K562 (cell line): ENCODE data around the gene INSM2. TPM values are rescaled to one million over a fixed set of nuclear protein-coding genes. Genes with fewer than 3 reads are reported as not detected.

Source experiments
- ATAC-seq: fragments of 200-7000 bp; cut with Tn5 transposase; 3 replicates; pipeline ENCODE4 v1.9.1; 2020; ENCODE audit warnings: moderate library complexity
- BruUV-seq: library from RNA; stranded (reverse); fragments of 400-500 nt; replicated peaks from 2 replicates; lab custom pipeline; 2021; lab: Mats Ljungman, UMichigan
- CTCF ChIA-PET: fragments of 300-600 bp; formaldehyde crosslinking; extraction: SDS; loops from one replicate; lab custom pipeline; 2021; ENCODE audit warnings: low intra/inter-chr PET ratio; lab: Yijun Ruan, JAX
- POLR2A ChIA-PET: fragments of 300-600, 350-650 bp; sonication (Branson Sonifier 250); formaldehyde crosslinking; extraction: SDS; loops from one replicate; lab custom pipeline; 2021; ENCODE audit warnings: antibody characterized with exemption, inconsistent platforms; lab: Yijun Ruan, JAX
- DNase-seq, 4 experiments: peaks; one replicate each; pipeline versions ENCODE4 v3.0.0 to v3.0.0-alpha.2; 2011 to 2018; ENCODE audit warnings: low spot score in 3 of 4, mixed read lengths in 3 of 4; ENCODE audit errors: extremely low read depth in 1 of 4
- FAIRE-seq: peaks from 2 replicates; lab custom pipeline; 2011; peaks lifted over from hg19 to GRCh38; lab: Jason Lieb, UNC
- H2AFZ ChIP-seq: 2 replicates; pipeline ENCODE4 v1.6.0; 2011; ENCODE audit warnings: low read depth, low read length, control low read depth, inconsistent platforms
- H3K27ac ChIP-seq: fragments of 200-600 bp; 3 replicates; pipeline ENCODE4 v1.8.0; 2011; ENCODE audit warnings: low read depth, mild to moderate bottlenecking, control low read depth, inconsistent platforms, low read length, moderate library complexity, mixed read lengths; ENCODE audit errors: extremely low read depth
- H3K27me3 ChIP-seq, 2 experiments: fragments of 300-600 bp in 1 of 2; 2 replicates in 1 of 2; 3 replicates in 1 of 2; pipeline versions ENCODE4 v1.6.0 to v1.8.0; 2011; ENCODE audit warnings: inconsistent platforms in 2 of 2, low read length in 2 of 2, mild to moderate bottlenecking in 1 of 2, mixed read lengths in 1 of 2, moderate library complexity in 1 of 2; ENCODE audit not compliant: control insufficient read depth in 2 of 2, insufficient read depth in 2 of 2
- H3K36me3 ChIP-seq: fragments of 300-600 bp; 3 replicates; pipeline ENCODE4 v1.8.0; 2011; ENCODE audit warnings: mild to moderate bottlenecking, low read length, inconsistent platforms; ENCODE audit not compliant: control insufficient read depth, insufficient read depth
- H3K4me1 ChIP-seq, 2 experiments: fragments of 200-600 bp in 1 of 2; replicated peaks in 1 of 2; 2 replicates in 1 of 2; 3 replicates in 1 of 2; pipeline versions ENCODE4 v1.5.1 to v1.8.0; 2011; ENCODE audit warnings: inconsistent platforms in 2 of 2, low read length in 2 of 2, mild to moderate bottlenecking in 1 of 2, mixed read lengths in 1 of 2, moderate library complexity in 1 of 2; ENCODE audit not compliant: control insufficient read depth in 2 of 2, insufficient read depth in 2 of 2
- H3K4me2 ChIP-seq: 2 replicates; pipeline ENCODE4 v1.6.1; 2011; ENCODE audit warnings: low read length, control low read depth, inconsistent platforms, mixed read lengths; ENCODE audit not compliant: insufficient read depth
- H3K4me3 ChIP-seq: fragments of 200-600 bp; sonication (generic), shearing (Covaris generic); 2 replicates; pipeline ENCODE4 v1.5.1; 2016; ENCODE audit warnings: control low read depth, inconsistent platforms
- H3K79me2 ChIP-seq: fragments of 200-600 bp; 3 replicates; pipeline ENCODE4 v1.8.0; 2011; ENCODE audit warnings: low read length, inconsistent platforms; ENCODE audit not compliant: control insufficient read depth, insufficient read depth
- H3K9ac ChIP-seq, 2 experiments: 2 replicates each; pipeline versions ENCODE4 v1.6.0 to v1.6.1; 2011; ENCODE audit warnings: low read depth in 2 of 2, low read length in 2 of 2, control low read depth in 1 of 2, inconsistent platforms in 1 of 2, mild to moderate bottlenecking in 1 of 2, mixed read lengths in 1 of 2; ENCODE audit not compliant: insufficient read depth in 1 of 2
- H3K9me1 ChIP-seq: one replicate; pipeline ENCODE4 v1.6.0; 2011; ENCODE audit warnings: inconsistent platforms, mild to moderate bottlenecking, low read length, moderate library complexity; ENCODE audit not compliant: control insufficient read depth, insufficient read depth
- H3K9me3 ChIP-seq: replicated peaks from 2 replicates; pipeline ENCODE4 v1.5.1; 2011; ENCODE audit warnings: low read depth, low read length, inconsistent platforms; ENCODE audit not compliant: control insufficient read depth, insufficient read depth
- H4K20me1 ChIP-seq: replicated peaks from 2 replicates; pipeline ENCODE4 v1.6.1; 2011; ENCODE audit warnings: low read length, inconsistent platforms, mixed read lengths; ENCODE audit not compliant: control insufficient read depth, insufficient read depth
- CREB5 ChIP-seq: fragments of 250-450 bp; sonication (Bioruptor Pico); IDR thresholded peaks from 2 replicates; pipeline ENCODE4 v1.5.0; 2020; ENCODE audit warnings: mild to moderate bottlenecking
- MYNN ChIP-seq, 2 experiments: sonication (generic); formaldehyde crosslinking in 1 of 2; IDR thresholded peaks; 2 replicates each; pipeline versions ENCODE4 v1.5.0 to v1.6.1; 2016 to 2020; ENCODE audit warnings: antibody characterized with exemption in 1 of 2, missing genetic modification reagents in 1 of 2
- NFIC ChIP-seq: fragments of 450-650 bp; IDR thresholded peaks from 2 replicates; pipeline ENCODE4 v1.6.1; 2017; ENCODE audit warnings: mild to moderate bottlenecking, inconsistent platforms
- NFIX ChIP-seq: fragments of 250-450 bp; sonication (Bioruptor Pico); IDR thresholded peaks from 2 replicates; pipeline ENCODE4 v1.4.0; 2020; ENCODE audit warnings: low read depth, mild to moderate bottlenecking, moderate library complexity
- RNF219 ChIP-seq: fragments of 250-450 bp; sonication (Bioruptor Pico); IDR thresholded peaks from 2 replicates; pipeline ENCODE4 v1.5.0; 2022; ENCODE audit warnings: mild to moderate bottlenecking
- TBP ChIP-seq: optimal IDR thresholded peaks from 2 replicates; pipeline ENCODE3; 2011; ENCODE audit warnings: low read depth, low read length, improper control_type of control experiment
- ZNF280B ChIP-seq: fragments of 250-450 bp; sonication (Bioruptor Pico); IDR thresholded peaks from 2 replicates; pipeline ENCODE4 v1.5.1; 2021; ENCODE audit warnings: mild to moderate bottlenecking
- in situ Hi-C: fragments of 300-500 bp; cut with MboI; formaldehyde crosslinking; loops from 4 replicates; pipeline ENCODE4 v1.15.0; 2018; ENCODE audit warnings: inconsistent platforms, mixed read lengths
- intact Hi-C: fragments of 100-400 bp; cut with micrococcal nuclease; formaldehyde crosslinking; loops from 2 replicates; pipeline ENCODE4 v1.14.2; 2022
- polyA plus RNA-seq, 8 experiments: library from polyadenylated mRNA; depleted of rRNA in 4 of 8; stranded (reverse) in 5 of 8; unstranded in 3 of 8; fragments of >200 nt; fragmentation: Nextera tagmentation in 2 of 8; fragmentation: Illumina TruSeq in 1 of 8; extraction: Ambion mirVana in 2 of 8; extraction: Trizol in 1 of 8; gene quantifications; 2 replicates each; pipeline versions ENCODE4 v1.2.1 to v1.2.3, GENCODE V29; 2011 to 2014; ENCODE audit warnings: inconsistent platforms in 1 of 8, missing spikeins in 1 of 8
- total RNA-seq, 7 experiments: library from RNA; depleted of rRNA in 6 of 7; stranded (reverse); fragments of >200 nt in 6 of 7; fragmentation: Illumina TruSeq in 2 of 7; extraction: Trizol in 2 of 7; gene quantifications; 2 replicates each; pipeline versions ENCODE4 v1.2.1 to v1.2.3, GENCODE V29; 2011 to 2021; ENCODE audit warnings: low replicate concordance in 1 of 7

INSM2 gene
- total and polyA plus RNA-seq, 9 of the 15 experiments (the other 6 are each of a cell fraction or from before 2014, with no cell fraction given) = not detected

GRCh38 chr14:35573911-35574310, 39.9 kb downstream of the INSM2 start (continued):
- TF ChIP-seq MYNN (IDR thresholded peaks at IDR 0.05) = no peak
- no peak for TF ChIP-seq MYNN (CRISPR knock-in tag; IDR thresholded peaks at IDR 0.05)
- TF ChIP-seq TBP = no peak
- TF ChIP-seq CREB5 = no peak

GRCh38 chr14:35576260-35576659, 42.3 kb downstream of the INSM2 start:
- in situ Hi-C loops = no loop called here

More at GRCh38 chr14:35576260-35576659, 42.3 kb downstream of the INSM2 start:
- H3K27ac ChIP-seq = no peak overlapping the region
- TF ChIP-seq NFIX (CRISPR knock-in tag) = peak; percentile 37; the same call in 1 of the 2 replicates
- peak; percentile 78 for TF ChIP-seq NFIC
- no peak for TF ChIP-seq RNF219 (CRISPR knock-in tag)
- TF ChIP-seq ZNF280B (CRISPR knock-in tag) = no peak
- DNase-seq = no peak
- ChIA-PET CTCF (no interaction called here), POLR2A (no interaction called here)
- no peaks in the 10 kb centered on the region for H3K9me1 ChIP-seq
- H4K20me1 ChIP-seq = no peaks in the 10 kb centered on the region
- H3K9me3 ChIP-seq = no peaks in the 10 kb centered on the region
- intact Hi-C loops = no loop called here
- H3K27me3 ChIP-seq = no peaks in the 10 kb centered on the region
- FAIRE-seq = no peak
- H3K79me2 ChIP-seq = no peaks in the 10 kb centered on the region
- H3K4me3 ChIP-seq = no peak overlapping the region
- no TSS peak for BruUV-seq
- no peaks in the 10 kb centered on the region for H3K36me3 ChIP-seq
- no peak overlapping the region for H3K9ac ChIP-seq
- H3K4me1 ChIP-seq = no peaks in the 10 kb centered on the region
- no peak overlapping the region for H2AFZ ChIP-seq
- no peak for ATAC-seq
- H3K4me2 ChIP-seq = no peak overlapping the region
